A549 (cell line): ENCODE measurements around the gene HLA-DMB.

Experiments used
- CEBPB ChIP-seq, 2 experiments: fragments of >200 bp in 1 of 2; sonication (Bioruptor Twin) in 1 of 2; formaldehyde crosslinking in 1 of 2; IDR thresholded peaks; 2 replicates each; pipeline ENCODE4 v1.6.1; 2012 to 2016
- ESRRA ChIP-seq: fragments of 150-350 bp; IDR thresholded peaks from 2 replicates; pipeline ENCODE4 v1.6.1; 2014; ENCODE audit warnings: mild to moderate bottlenecking, low read length, borderline replicate concordance
- HDAC2 ChIP-seq: fragments of 200-600 bp; sonication (generic); IDR thresholded peaks from 2 replicates; pipeline ENCODE4 v1.6.1; 2016
- POLR2A ChIP-seq: IDR thresholded peaks from 2 replicates; pipeline ENCODE4 v1.6.1; 2012; ENCODE audit warnings: mild to moderate bottlenecking, low read length
- RAD21 ChIP-seq, 2 experiments: fragments of >200 bp in 1 of 2; sonication (Bioruptor Twin) in 1 of 2; formaldehyde crosslinking in 1 of 2; IDR thresholded peaks in 1 of 2; conservative IDR thresholded peaks in 1 of 2; 2 replicates in 1 of 2; 3 replicates in 1 of 2; pipeline ENCODE4 v1.6.1; 2012 to 2018; ENCODE audit warnings: inconsistent platforms in 1 of 2
- SMC3 ChIP-seq: fragments of >200 bp; sonication (Bioruptor Twin); formaldehyde crosslinking; IDR thresholded peaks from 3 replicates; pipeline ENCODE4 v1.6.1; 2018; ENCODE audit warnings: inconsistent platforms
- ZFP36 ChIP-seq: fragments of 450-650 bp; IDR thresholded peaks from 2 replicates; pipeline ENCODE4 v1.6.1; 2014; ENCODE audit warnings: borderline replicate concordance; ENCODE audit not compliant: partially characterized antibody
- TF ChIP-seq, protein P1 (sequence below): fragments of >200 bp; sonication (Bioruptor Twin); formaldehyde crosslinking; IDR thresholded peaks from 3 replicates; pipeline ENCODE4 v1.5.1; 2016
- TF ChIP-seq, protein P2 (sequence below): fragments of 200-600 bp; sonication (generic); IDR thresholded peaks from 2 replicates; pipeline ENCODE4 v1.6.1; 2016; ENCODE audit warnings: antibody characterized with exemption, mild to moderate bottlenecking, moderate library complexity
- TF ChIP-seq, protein P3 (sequence below): IDR thresholded peaks from 2 replicates; pipeline ENCODE4 v1.6.1; 2012
- TF ChIP-seq, protein P4 (sequence below): fragments of 250-450 bp; sonication (Bioruptor Pico); IDR thresholded peaks from 2 replicates; pipeline ENCODE4 v1.5.0; 2021; ENCODE audit warnings: mild to moderate bottlenecking, moderate library complexity, borderline replicate concordance

DNA sequence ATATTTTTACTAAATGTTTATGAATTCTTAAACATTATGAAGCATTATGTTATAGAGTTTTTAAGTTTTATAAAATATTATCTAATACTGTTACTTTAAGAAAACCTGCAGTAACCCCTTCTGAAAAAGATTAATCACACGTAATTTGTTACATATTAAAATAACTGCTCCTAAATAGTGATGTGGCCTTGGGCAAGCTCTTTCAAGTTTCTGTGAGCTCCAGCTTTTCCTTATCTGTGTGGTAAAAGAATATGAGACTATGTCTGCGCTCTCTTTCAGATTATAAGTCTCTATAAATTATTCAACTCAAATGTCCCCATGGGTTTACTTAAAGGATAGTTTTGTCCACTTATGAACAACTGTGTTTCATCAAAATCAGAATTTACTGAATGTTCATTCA lies 31.9 kb downstream of the HLA-DMB start:
- TF ChIP-seq POLR2A (no peak), ESRRA (no peak), HDAC2 (no peak), SMC3 (no peak), RAD21 (conservative IDR thresholded peaks at IDR 0.05 in 1 of 2, IDR thresholded peaks at IDR 0.05 in 1 of 2) (no peak), ZFP36 (no peak), CEBPB (IDR thresholded peaks at IDR 0.05) (no peak)
- TF ChIP-seq, protein P1, sequence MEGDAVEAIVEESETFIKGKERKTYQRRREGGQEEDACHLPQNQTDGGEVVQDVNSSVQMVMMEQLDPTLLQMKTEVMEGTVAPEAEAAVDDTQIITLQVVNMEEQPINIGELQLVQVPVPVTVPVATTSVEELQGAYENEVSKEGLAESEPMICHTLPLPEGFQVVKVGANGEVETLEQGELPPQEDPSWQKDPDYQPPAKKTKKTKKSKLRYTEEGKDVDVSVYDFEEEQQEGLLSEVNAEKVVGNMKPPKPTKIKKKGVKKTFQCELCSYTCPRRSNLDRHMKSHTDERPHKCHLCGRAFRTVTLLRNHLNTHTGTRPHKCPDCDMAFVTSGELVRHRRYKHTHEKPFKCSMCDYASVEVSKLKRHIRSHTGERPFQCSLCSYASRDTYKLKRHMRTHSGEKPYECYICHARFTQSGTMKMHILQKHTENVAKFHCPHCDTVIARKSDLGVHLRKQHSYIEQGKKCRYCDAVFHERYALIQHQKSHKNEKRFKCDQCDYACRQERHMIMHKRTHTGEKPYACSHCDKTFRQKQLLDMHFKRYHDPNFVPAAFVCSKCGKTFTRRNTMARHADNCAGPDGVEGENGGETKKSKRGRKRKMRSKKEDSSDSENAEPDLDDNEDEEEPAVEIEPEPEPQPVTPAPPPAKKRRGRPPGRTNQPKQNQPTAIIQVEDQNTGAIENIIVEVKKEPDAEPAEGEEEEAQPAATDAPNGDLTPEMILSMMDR: no peak
- TF ChIP-seq, protein P2, sequence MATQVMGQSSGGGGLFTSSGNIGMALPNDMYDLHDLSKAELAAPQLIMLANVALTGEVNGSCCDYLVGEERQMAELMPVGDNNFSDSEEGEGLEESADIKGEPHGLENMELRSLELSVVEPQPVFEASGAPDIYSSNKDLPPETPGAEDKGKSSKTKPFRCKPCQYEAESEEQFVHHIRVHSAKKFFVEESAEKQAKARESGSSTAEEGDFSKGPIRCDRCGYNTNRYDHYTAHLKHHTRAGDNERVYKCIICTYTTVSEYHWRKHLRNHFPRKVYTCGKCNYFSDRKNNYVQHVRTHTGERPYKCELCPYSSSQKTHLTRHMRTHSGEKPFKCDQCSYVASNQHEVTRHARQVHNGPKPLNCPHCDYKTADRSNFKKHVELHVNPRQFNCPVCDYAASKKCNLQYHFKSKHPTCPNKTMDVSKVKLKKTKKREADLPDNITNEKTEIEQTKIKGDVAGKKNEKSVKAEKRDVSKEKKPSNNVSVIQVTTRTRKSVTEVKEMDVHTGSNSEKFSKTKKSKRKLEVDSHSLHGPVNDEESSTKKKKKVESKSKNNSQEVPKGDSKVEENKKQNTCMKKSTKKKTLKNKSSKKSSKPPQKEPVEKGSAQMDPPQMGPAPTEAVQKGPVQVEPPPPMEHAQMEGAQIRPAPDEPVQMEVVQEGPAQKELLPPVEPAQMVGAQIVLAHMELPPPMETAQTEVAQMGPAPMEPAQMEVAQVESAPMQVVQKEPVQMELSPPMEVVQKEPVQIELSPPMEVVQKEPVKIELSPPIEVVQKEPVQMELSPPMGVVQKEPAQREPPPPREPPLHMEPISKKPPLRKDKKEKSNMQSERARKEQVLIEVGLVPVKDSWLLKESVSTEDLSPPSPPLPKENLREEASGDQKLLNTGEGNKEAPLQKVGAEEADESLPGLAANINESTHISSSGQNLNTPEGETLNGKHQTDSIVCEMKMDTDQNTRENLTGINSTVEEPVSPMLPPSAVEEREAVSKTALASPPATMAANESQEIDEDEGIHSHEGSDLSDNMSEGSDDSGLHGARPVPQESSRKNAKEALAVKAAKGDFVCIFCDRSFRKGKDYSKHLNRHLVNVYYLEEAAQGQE: no peak
- TF ChIP-seq, protein P3, sequence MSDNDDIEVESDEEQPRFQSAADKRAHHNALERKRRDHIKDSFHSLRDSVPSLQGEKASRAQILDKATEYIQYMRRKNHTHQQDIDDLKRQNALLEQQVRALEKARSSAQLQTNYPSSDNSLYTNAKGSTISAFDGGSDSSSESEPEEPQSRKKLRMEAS: no peak
- TF ChIP-seq, protein P4, sequence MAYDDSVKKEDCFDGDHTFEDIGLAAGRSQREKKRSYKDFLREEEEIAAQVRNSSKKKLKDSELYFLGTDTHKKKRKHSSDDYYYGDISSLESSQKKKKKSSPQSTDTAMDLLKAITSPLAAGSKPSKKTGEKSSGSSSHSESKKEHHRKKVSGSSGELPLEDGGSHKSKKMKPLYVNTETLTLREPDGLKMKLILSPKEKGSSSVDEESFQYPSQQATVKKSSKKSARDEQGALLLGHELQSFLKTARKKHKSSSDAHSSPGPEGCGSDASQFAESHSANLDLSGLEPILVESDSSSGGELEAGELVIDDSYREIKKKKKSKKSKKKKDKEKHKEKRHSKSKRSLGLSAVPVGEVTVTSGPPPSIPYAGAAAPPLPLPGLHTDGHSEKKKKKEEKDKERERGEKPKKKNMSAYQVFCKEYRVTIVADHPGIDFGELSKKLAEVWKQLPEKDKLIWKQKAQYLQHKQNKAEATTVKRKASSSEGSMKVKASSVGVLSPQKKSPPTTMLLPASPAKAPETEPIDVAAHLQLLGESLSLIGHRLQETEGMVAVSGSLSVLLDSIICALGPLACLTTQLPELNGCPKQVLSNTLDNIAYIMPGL: no peak
